Activated CD4-positive, alpha-beta T cell treated with anti-CD3 and anti-CD28 coated beads, Interleukin-2, amount 50 U/mL, for 4 hours (primary cell): ENCODE results near the gene C4BPA.

Experiments used
- DNase-seq, 2 experiments: peaks; one replicate each; pipeline ENCODE4 v3.0.0-alpha.2; 2020

The C4BPA gene

GRCh38 chr1:207103892-207104373 is at the start of gene C4BPA:
C4BPA (plus strand) TSS chr1:207104233; CDS start chr1:207113026, 8,793 bp downstream.
- DNase-seq = no peak

- DNase-seq = no peak
Observed at GRCh38 chr1:207054491-207054890, 49.5 kb upstream of the C4BPA start.

DNA sequence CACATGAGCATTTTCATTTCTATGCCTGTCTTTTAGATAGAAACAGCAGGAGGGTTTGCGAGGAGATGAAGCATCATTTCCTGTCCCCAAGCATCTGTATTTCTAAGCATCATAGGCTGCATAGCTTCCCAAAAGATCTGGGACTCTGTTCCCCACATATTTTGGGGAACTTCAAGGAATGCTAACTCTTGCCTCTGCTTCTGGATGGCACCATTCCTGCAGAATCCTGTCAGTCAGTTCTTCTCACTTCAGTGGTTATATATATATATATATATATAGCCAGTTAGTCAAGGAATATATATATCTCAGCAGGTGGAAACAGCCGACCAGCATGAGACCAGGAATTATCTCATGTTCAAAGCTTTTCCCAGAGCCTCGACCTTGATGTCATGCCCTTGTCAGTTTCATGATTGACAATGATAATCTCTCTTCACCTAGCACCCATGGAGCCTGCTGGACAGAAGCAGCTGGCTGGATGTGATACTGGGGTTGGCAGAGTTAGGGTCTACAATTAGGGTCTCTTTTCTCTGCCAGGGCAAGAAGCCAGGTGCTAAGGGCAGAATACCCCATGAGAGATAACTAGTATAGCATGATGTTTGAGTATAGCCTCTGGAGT is 48.5 kb upstream of the C4BPA start:
- no peak for DNase-seq

GRCh38 chr1:207056673-207057072 is 47.4 kb upstream of the C4BPA start:
- no peak for DNase-seq

DNA sequence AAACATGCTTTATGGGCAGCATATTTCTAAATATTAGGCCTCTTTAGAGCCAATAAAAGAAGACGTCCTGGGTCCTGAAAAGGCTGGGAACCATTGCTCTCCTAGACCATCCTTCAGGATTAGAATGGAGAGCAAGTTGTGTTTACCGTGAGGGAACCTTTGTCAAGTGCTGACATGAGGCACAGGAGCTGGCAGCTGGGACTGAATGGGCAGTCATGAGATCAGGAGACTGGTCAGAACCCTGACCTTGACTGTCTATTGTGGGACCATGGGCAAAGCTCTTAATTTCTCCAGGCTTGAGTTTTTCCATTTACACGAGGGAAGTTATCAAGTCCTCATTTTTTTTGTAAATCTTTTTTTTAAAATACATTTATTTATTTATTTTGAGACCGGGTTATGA is 45.8 kb upstream of the C4BPA start:
- DNase-seq = no peak

- no peak for DNase-seq
Observed at GRCh38 chr1:207058878-207059867, 44.9 kb upstream of the C4BPA start.

DNA sequence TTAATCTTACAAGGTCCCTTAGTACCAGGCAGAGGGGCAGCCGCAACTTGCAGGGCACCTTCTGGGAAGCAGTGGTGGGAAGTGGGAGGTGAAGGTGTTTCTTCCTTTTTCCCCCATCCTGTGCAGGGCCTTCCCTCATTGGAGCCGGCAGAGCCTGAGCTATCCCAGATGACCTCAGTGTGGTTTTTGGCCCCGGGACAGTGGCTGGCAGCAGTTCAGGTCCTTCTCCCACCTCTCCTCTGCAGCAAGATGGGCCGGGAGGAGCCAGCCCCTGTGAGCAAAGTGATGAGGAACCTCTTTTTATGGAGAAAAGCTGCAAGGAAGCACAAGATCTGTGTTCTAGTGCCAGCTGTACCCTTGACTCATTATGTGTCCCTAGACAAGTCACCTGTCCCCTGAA is 44.2 kb upstream of the C4BPA start:
- no peak for DNase-seq

GRCh38 chr1:207060596-207060995 is 43.4 kb upstream of the C4BPA start:
- no peak for DNase-seq

- no peak for DNase-seq
Observed at GRCh38 chr1:207062058-207062457, 42.0 kb upstream of the C4BPA start.

- DNase-seq = no peak
Observed at GRCh38 chr1:207063014-207063413, 41.0 kb upstream of the C4BPA start.

- DNase-seq = no peak
Observed at GRCh38 chr1:207064561-207064960, 39.5 kb upstream of the C4BPA start.

DNA sequence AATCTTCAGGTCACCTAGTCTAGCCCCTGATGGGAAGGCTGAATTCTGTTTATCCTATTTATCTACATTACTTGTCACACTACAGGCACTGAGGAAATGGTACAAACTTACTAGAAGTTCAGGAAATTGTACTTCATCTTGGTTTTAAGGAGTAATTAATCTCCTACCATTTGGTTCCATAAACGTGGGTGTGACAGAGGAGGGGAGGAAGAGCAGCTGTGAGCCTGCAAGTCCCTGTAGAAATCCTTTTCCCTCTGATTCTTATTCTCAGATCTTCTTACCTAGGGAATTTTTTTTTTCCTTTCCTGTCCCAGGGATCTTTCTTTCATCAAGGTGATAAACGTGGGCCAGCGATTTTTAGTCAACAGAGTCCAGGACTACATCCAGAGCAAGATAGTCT is 36.8 kb upstream of the C4BPA start:
- DNase-seq = no peak

- no peak for DNase-seq
Observed at GRCh38 chr1:207067665-207068064, 36.4 kb upstream of the C4BPA start.

GRCh38 chr1:207069061-207069460 is 35.0 kb upstream of the C4BPA start:
- DNase-seq = no peak

GRCh38 chr1:207069858-207070506 is 34.1 kb upstream of the C4BPA start:
- DNase-seq = no peak

- no peak for DNase-seq
Observed at GRCh38 chr1:207070811-207071210, 33.2 kb upstream of the C4BPA start.

- no peak for DNase-seq
Observed at GRCh38 chr1:207071426-207071825, 32.6 kb upstream of the C4BPA start.

DNA sequence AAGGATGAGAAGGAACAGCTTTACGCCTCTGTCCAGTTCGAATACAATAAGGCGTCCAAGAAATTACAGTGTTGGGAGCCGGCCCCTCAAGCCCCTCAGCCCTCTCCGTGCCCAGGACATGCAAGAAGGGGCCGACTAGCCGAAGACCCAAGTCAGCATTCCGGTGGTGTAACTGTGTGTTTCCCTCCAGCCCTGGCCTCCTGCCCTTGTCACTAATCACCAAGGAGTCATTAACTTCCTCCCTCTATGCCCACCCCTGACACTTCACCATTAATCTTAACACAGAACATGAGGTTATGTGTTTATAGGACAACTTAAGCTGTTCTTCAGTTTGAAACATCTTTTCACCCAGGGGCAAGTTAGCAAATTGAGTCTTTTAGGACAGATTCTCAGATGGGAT is 31.8 kb upstream of the C4BPA start:
- no peak for DNase-seq

DNA sequence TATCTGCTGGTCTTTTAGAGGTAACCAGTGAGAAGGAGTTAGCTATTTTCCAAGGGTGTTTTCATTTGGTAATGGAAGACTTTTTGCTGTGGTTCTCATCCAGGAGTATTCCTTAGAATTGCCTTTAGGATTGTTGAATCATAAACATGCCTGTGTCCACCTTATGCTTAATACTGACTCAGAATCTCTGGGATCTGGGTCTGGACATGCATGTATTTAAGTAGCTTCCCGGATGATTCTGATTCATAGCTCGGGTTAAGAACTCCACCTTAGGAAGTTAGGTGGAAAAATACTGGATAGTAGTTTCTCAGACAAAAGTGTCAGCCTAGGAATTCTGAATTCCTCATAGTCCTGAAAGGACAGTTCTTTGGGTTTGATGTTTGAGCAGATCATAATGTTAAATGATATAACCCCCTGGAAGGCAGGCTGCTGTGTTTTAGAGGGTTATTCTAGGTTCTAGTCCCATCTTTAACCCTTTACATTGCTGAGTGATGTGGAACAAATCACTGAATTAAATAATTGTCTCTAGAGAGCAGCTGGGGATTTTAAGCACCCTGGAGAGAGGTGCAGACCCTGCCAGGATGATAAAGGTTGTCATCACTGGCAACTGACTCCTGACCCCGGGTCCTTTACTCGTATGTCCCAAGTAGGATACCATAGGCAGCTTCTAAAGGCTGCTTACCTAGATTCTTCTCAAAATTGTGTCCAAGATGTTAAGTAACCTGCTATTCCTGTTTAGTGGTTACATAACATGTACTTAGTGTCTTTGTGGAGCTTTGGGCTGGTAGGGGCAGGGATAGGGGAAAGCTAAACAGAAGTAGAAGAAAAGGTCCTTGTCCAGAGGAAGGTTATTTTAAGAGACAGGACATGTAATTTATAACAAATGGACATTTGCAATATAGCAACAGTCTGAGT is 29.9 kb upstream of the C4BPA start:
- no peak for DNase-seq

- DNase-seq = no peak
Observed at GRCh38 chr1:207076181-207076955, 27.7 kb upstream of the C4BPA start.

GRCh38 chr1:207077012-207077411 is 27.0 kb upstream of the C4BPA start:
- no peak for DNase-seq
